ENCODE data around the gene ATP6V1B1. TPM values are rescaled to one million over a fixed set of nuclear protein-coding genes. Genes with fewer than 3 reads are reported as not detected.
"Not testable (repeated sequence)": the region's sequence is repeated elsewhere in the genome, so short reads cannot be mapped to it uniquely, and the experiment has no call there.

The ATP6V1B1 gene
- total RNA-seq, 1 donor from 2014 or later = not detected

DNA sequence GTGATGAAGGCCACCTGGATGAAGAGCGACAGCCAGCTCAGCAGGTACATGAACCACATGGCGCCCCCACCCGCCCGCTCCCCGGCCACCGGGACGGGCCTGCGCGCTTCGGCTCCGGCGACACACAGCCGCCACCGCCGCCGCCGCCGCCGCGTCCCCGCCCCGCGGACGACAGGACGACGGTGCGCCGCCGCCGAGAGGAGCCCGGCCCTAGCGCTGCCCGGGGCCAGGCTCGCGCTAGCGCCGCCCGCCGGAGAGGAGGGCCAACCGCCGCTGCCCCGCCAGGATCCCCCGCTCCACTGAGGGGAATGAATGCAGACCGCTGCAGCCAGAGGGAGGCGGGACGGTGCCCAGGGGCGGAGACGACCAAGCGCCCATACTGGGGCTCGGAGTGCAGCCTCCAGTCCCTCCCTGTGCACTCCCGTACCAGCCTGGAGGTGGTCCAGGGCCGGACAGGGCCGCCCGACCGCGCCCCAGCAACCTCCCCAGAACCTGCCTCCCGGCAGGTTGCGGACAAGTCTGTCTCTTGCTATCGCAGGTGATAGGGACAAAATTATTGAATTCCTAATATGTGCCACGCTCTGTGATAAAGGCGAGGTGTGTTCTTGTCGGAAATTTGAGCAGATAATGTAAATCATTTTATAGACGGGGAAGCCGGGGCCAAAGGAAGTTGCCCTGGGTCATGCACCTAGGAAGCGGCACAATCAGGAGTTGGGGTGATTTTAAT is 59.2 kb downstream of the ATP6V1B1 start, which contains the start of gene TEX261:
Gene TEX261, minus strand, starts transcription at position 175 of the 727 bp plus-strand sequence. Its CDS starts 116 bp downstream, at position 59.
- ATAC-seq (ENCODE audit: low read depth) (peak; percentile 96), DNase-seq (peak; percentile 96)
- TF ChIP-seq CTCF (IDR thresholded peaks at IDR 0.05) = no peak
- H3K27me3 Mint-ChIP-seq = no peaks in the 10 kb centered on the region
- H3K27ac Mint-ChIP-seq = peak within 1 kb of the TSS; percentile 87
- POLR2A ChIA-PET = interaction anchor here (1.3 kb wide), 1 partner anchor 17 kb away, joined by 4 read pairs; the partner anchor contains the start of gene ANKRD53
- CTCF ChIA-PET = no interaction called here
- H3K4me3 Mint-ChIP-seq = peak within 1 kb of the TSS; percentile 96
- H3K36me3 Mint-ChIP-seq (ENCODE audit: low read depth) = peaks cover 30% of the 10 kb centered on the region
- intact Hi-C loops (cut with micrococcal nuclease) = loop anchor here (1.0 to 10.0 kb wide), 6 partner anchors 10 to 1080 kb away; partner anchors contain the start of genes MCEE, MPHOSPH10, MXD1 and NAGK
- no peaks in the 10 kb centered on the region for H3K9me3 Mint-ChIP-seq
- H3K4me1 Mint-ChIP-seq = peaks cover 33% of the 10 kb centered on the region

DNA sequence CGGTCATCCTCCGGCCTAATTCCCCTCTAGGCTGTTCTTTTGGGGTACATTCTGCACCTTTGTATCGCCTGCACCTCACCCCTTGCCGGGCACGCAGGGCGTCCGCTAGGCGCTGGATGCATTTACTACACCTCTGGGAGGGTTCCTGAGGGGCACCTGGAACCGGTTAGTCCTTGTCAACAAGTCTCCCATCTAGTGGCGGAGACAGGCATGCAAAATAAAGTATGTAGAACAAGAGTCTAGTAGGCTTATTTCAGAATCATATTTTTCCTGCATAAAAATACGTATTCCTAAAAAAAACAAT is 59.7 kb downstream of the ATP6V1B1 start:
- DNase-seq = no peak
- Mint-ChIP-seq H3K9me3 (no peaks in the 10 kb centered on the region), H3K4me3 (peak overlapping the region; percentile 89), H3K4me1 (peaks cover 33% of the 10 kb centered on the region), H3K27me3 (no peaks in the 10 kb centered on the region), H3K27ac (peak overlapping the region; percentile 78), H3K36me3 (ENCODE audit: low read depth) (peaks cover 26% of the 10 kb centered on the region)
- ChIA-PET CTCF (no interaction called here), POLR2A (no interaction called here)
- intact Hi-C loops (cut with micrococcal nuclease) = loop anchor here (1.0 to 10.0 kb wide), 5 partner anchors 10 to 1081 kb away; partner anchors contain the start of genes MXD1 and NAGK
- no peak for TF ChIP-seq CTCF (IDR thresholded peaks at IDR 0.05)
- peak; percentile 29 for ATAC-seq (ENCODE audit: low read depth)

GRCh38 chr2:70998885-70999284 is 63.2 kb downstream of the ATP6V1B1 start:
- H3K9me3 Mint-ChIP-seq; H3K27me3 Mint-ChIP-seq; H3K27ac Mint-ChIP-seq; DNase-seq; ATAC-seq (ENCODE audit: low read depth); H3K4me3 Mint-ChIP-seq; H3K36me3 Mint-ChIP-seq (ENCODE audit: low read depth): not testable (repeated sequence)
- ChIA-PET POLR2A (interaction anchor here (0.8 kb wide), 1 partner anchor 69 kb away, joined by 3 read pairs; no protein-coding TSS in a partner anchor), CTCF (interaction anchor here (0.7 kb wide), 2 partner anchors 10 to 401 kb away, joined by 3 read pairs; no protein-coding TSS in a partner anchor)
- H3K4me1 Mint-ChIP-seq = peaks cover 20% of the 10 kb centered on the region
- intact Hi-C loops (cut with micrococcal nuclease) = loop anchor here (10.0 kb wide), 1 partner anchor 1084 kb away; the partner anchor contains the start of gene MXD1

DNA sequence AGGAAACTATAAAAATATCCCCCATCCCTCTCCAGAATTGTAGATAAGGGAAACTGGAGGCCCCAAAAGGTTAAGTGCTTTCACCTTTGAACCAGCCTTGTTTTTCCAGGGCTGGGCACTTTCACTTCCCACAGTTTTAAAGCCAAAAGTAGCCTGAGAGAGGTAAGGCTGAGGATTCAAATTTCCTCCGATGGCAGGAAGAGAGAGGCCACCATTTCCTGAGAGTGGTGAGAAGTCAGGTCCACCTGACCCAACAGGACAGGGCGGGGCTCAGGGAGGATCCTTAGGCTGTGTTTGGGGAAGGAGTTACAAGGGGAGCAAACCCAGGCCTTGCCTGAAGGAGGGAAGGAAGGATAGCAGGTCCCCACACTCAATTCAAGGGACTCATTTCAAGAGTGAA is 63.7 kb downstream of the ATP6V1B1 start:
- DNase-seq = peak; percentile 4
- no peak overlapping the region for H3K4me3 Mint-ChIP-seq
- peaks cover 17% of the 10 kb centered on the region for H3K4me1 Mint-ChIP-seq
- no peak for ATAC-seq (ENCODE audit: low read depth)
- no peaks in the 10 kb centered on the region for H3K36me3 Mint-ChIP-seq (ENCODE audit: low read depth)
- ChIA-PET POLR2A (interaction anchor here (0.8 kb wide), 1 partner anchor 68 kb away, joined by 3 read pairs; no protein-coding TSS in a partner anchor), CTCF (interaction anchor here (0.7 to 2.2 kb wide), 3 partner anchors 10 to 401 kb away, joined by 3 to 7 read pairs (median 3); no protein-coding TSS in a partner anchor)
- TF ChIP-seq CTCF (IDR thresholded peaks at IDR 0.05) = no peak
- H3K9me3 Mint-ChIP-seq = no peaks in the 10 kb centered on the region
- intact Hi-C loops (cut with micrococcal nuclease) = loop anchor here (10.0 kb wide), 1 partner anchor 1085 kb away; the partner anchor contains the start of gene MXD1
- peaks cover 5% of the 10 kb centered on the region for H3K27me3 Mint-ChIP-seq
- H3K27ac Mint-ChIP-seq = peak overlapping the region; percentile 35

GRCh38 chr2:70999931-71000330 is 64.2 kb downstream of the ATP6V1B1 start:
- not testable (repeated sequence) for H3K27me3 Mint-ChIP-seq
- CTCF ChIA-PET = interaction anchor here (1.2 to 2.4 kb wide), 3 partner anchors 34 to 130 kb away, joined by 3 to 24 read pairs (median 7); no protein-coding TSS in a partner anchor

More at GRCh38 chr2:70999931-71000330, 64.2 kb downstream of the ATP6V1B1 start:
- H3K4me3 Mint-ChIP-seq; H3K9me3 Mint-ChIP-seq; DNase-seq; H3K36me3 Mint-ChIP-seq (ENCODE audit: low read depth); ATAC-seq (ENCODE audit: low read depth); H3K27ac Mint-ChIP-seq: not testable (repeated sequence)
- H3K4me1 Mint-ChIP-seq = peaks cover 17% of the 10 kb centered on the region
- POLR2A ChIA-PET = interaction anchor here (1.2 kb wide), 1 partner anchor 72 kb away, joined by 4 read pairs; no protein-coding TSS in a partner anchor
- intact Hi-C loops (cut with micrococcal nuclease) = loop anchor here (5.0 to 10.0 kb wide), 3 partner anchors 128 to 1085 kb away; partner anchors contain the start of genes FAM136A and MXD1

Data from activated B cell treated with CpG ODN at 0.5 μM for 24 hours (primary cell).